H1 (cell line): Measurements from ENCODE around the gene SLX4IP. TPM values are rescaled to one million over a fixed set of nuclear protein-coding genes. Genes with fewer than 3 reads are reported as not detected.

ENCODE experiments used
- EGR1 ChIP-seq: IDR thresholded peaks from 2 replicates; pipeline ENCODE4 v1.6.1; 2011; ENCODE audit warnings: low read depth, low read length, borderline replicate concordance
- MAFK ChIP-seq: IDR thresholded peaks from 2 replicates; pipeline ENCODE4 v1.6.1; 2012; ENCODE audit warnings: low read depth, mild to moderate bottlenecking, improper control_type of control experiment, low read length
- POLR2A ChIP-seq, 2 experiments: IDR thresholded peaks; 1 replicate in 1 of 2; 2 replicates in 1 of 2; pipeline ENCODE4 v1.6.1; 2011; ENCODE audit warnings: low read depth in 2 of 2, low read length in 2 of 2, mild to moderate bottlenecking in 2 of 2; ENCODE audit errors: control extremely low read depth in 1 of 2
- SIN3A ChIP-seq, 2 experiments: IDR thresholded peaks in 1 of 2; conservative IDR thresholded peaks in 1 of 2; 2 replicates each; pipeline ENCODE4 v1.6.1; 2011 to 2012; ENCODE audit warnings: low read length in 2 of 2, improper control_type of control experiment in 1 of 2, low read depth in 1 of 2, mild to moderate bottlenecking in 1 of 2
- polyA plus RNA-seq, 7 experiments: library from polyadenylated mRNA; depleted of rRNA in 3 of 7; stranded (reverse) in 5 of 7; unstranded in 2 of 7; fragments of >200 nt in 5 of 7; fragments of 200-250 nt in 2 of 7; gene quantifications; 1 replicate in 5 of 7; 2 replicates in 1 of 7; 4 replicates in 1 of 7; pipeline versions ENCODE4 v1.2.1 to v1.2.3, GENCODE V29; 2011 to 2013; ENCODE audit warnings: missing spikeins in 2 of 7, mixed read lengths in 2 of 7
- total RNA-seq: library from RNA; stranded (reverse); fragmentation: NEBNext Ultra II Directional; extraction: Animal tissue kit (Norgen Biotek cat#: 25700); gene quantifications from 2 replicates; pipeline ENCODE4 v1.2.1, GENCODE V29; 2021

Gene SLX4IP
- total and polyA plus RNA-seq, 2 of the 8 experiments (the other 6 are each of a cell fraction or from before 2014, with no cell fraction given): 2.4 to 8.7 TPM

GRCh38 chr20:10580700-10581099 lies 145.6 kb downstream of the SLX4IP start (continued):
- no peak for TF ChIP-seq MAFK
- TF ChIP-seq POLR2A (IDR thresholded peaks at IDR 0.05; ENCODE audit: control extremely low read depth in 1 of 2, low read depth in 2 of 2, low read length in 2 of 2): no peak
- no peak for TF ChIP-seq EGR1
- no peak for TF ChIP-seq SIN3A (conservative IDR thresholded peaks at IDR 0.05 in 1 of 2, IDR thresholded peaks at IDR 0.05 in 1 of 2; ENCODE audit: low read depth in 1 of 2, low read length in 2 of 2)
